Right lobe of liver (tissue), 6 donors: ENCODE results near the gene RAPGEF3. TPM values are rescaled to one million over a fixed set of nuclear protein-coding genes. Genes with fewer than 3 reads are reported as not detected.

Source experiments
- ATAC-seq, 4 donors: fragments of 200-7000 bp; cut with Tn5 transposase; one replicate each; pipeline ENCODE4 v1.9.1; 2020; ENCODE audit warnings: mild to moderate bottlenecking in 4 of 4, moderate library complexity in 4 of 4
- DNase-seq, 3 donors: peaks; one replicate each; pipeline ENCODE4 v3.0.0-alpha.2; 2020
- H3K27ac ChIP-seq, 3 donors: fragments of 200-600 bp; one replicate each; pipeline ENCODE4 v1.8.0; 2022
- H3K27me3 ChIP-seq, 2 donors: fragments of 200-600 bp; one replicate each; pipeline ENCODE4 v1.8.0; 2022
- H3K36me3 ChIP-seq, 4 donors: fragments of 200-600 bp; sonication (generic) in 1 of 4; one replicate each; pipeline versions ENCODE4 v1.5.1 to v1.8.0; 2017 to 2022; ENCODE audit warnings: control low read depth in 1 of 4
- H3K4me1 ChIP-seq, 4 donors: fragments of 200-600 bp; sonication (generic) in 1 of 4; one replicate each; pipeline versions ENCODE4 v1.5.1 to v1.8.0; 2017 to 2022; ENCODE audit warnings: control low read depth in 1 of 4
- H3K4me3 ChIP-seq, 3 donors: fragments of 200-600 bp; one replicate each; pipeline ENCODE4 v1.8.0; 2022
- H3K9me3 ChIP-seq, 4 donors: fragments of 200-600 bp; sonication (generic) in 1 of 4; one replicate each; pipeline versions ENCODE4 v1.5.1 to v1.8.0; 2017 to 2022; ENCODE audit warnings: control low read depth in 1 of 4
- POLR2A ChIP-seq: fragments of 450-650 bp; IDR thresholded peaks from one replicate; pipeline ENCODE4 v1.6.1; 2017; ENCODE audit warnings: antibody characterized with exemption, mild to moderate bottlenecking
- WGBS: methylation state at CpG from one replicate; pipeline ENCODE4 v1.1.6; 2018; ENCODE audit warnings: low coverage, low lambda C conversion rate; ENCODE audit not compliant: insufficient coverage; ENCODE audit errors: missing lambda C conversion rate; 5-methylcytosine and 5-hydroxymethylcytosine counted together
- intact Hi-C, 2 donors: fragments of 100-400 bp; cut with DNase I; formaldehyde crosslinking; loops; one replicate each; pipeline versions ENCODE4 v1.11.2 to v1.14.1; 2022
- total RNA-seq, 6 experiments: library from RNA; depleted of rRNA in 2 of 6; stranded (reverse); fragments of >200 nt in 2 of 6; fragmentation: NEBNext Ultra II Directional in 3 of 6; extraction: Animal tissue kit (Norgen Biotek cat#: 25700) in 3 of 6; gene quantifications; one replicate each; pipeline versions ENCODE4 v1.1.0 to v1.2.4, GENCODE V29; 2016 to 2023
- TF ChIP-seq, protein P1 (sequence below), 4 donors: fragments of 200-600 bp in 3 of 4; fragments of 450-650 bp in 1 of 4; IDR thresholded peaks; one replicate each; pipeline versions ENCODE4 v1.5.1 to v1.8.0; 2016 to 2022; ENCODE audit warnings: antibody characterized with exemption in 4 of 4, mild to moderate bottlenecking in 2 of 4
- donor health status: DM: no; HTN: yes; CAD: no.
- donor health status: DM: no; HTN: no; CAD: no.
- donor health status: DM: no; HTN: no; CAD: no.
- donor health status: DM: no; HTN: yes; CAD: no.
- donor health status: DM: no; HTN: yes; CAD: no.

Gene RAPGEF3
- total RNA-seq, 6 experiments from 2014 or later = 0.81 to 4.6 (median 2.6) TPM

GRCh38 chr12:47801170-47801903 lies 42.7 kb upstream of the RAPGEF3 start:
- 40% methylated on average over 4 of the region's 7 CpGs for WGBS
- DNase-seq = peak in 1 of 3 donors; percentile 57
- TF ChIP-seq POLR2A = no peak
- TF ChIP-seq, protein P1, sequence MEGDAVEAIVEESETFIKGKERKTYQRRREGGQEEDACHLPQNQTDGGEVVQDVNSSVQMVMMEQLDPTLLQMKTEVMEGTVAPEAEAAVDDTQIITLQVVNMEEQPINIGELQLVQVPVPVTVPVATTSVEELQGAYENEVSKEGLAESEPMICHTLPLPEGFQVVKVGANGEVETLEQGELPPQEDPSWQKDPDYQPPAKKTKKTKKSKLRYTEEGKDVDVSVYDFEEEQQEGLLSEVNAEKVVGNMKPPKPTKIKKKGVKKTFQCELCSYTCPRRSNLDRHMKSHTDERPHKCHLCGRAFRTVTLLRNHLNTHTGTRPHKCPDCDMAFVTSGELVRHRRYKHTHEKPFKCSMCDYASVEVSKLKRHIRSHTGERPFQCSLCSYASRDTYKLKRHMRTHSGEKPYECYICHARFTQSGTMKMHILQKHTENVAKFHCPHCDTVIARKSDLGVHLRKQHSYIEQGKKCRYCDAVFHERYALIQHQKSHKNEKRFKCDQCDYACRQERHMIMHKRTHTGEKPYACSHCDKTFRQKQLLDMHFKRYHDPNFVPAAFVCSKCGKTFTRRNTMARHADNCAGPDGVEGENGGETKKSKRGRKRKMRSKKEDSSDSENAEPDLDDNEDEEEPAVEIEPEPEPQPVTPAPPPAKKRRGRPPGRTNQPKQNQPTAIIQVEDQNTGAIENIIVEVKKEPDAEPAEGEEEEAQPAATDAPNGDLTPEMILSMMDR (IDR thresholded peaks at IDR 0.05) = peak in 2 of 4 donors; percentile 5 to 26
- Histone ChIP-seq H3K4me1 (peaks cover 0 to 15% (median 0%) of the 10 kb centered on the region in 4 donors), H3K27ac (peak overlapping the region in 1 of 3 donors; percentile 45), H3K27me3 (no peaks in the 10 kb centered on the region), H3K4me3 (no peak overlapping the region), H3K9me3 (no peaks in the 10 kb centered on the region), H3K36me3 (peaks cover 0 to 3% (median 0%) of the 10 kb centered on the region in 4 donors)
- ATAC-seq = peak; percentile 45 to 59 (median 56)
- intact Hi-C loops = no loop called here

- no peak overlapping the region for H3K4me3 ChIP-seq
- no peaks in the 10 kb centered on the region for H3K9me3 ChIP-seq
- WGBS = 89% methylated on average over 3 of the region's 7 CpGs
- intact Hi-C loops = no loop called here
- H3K27ac ChIP-seq = no peak overlapping the region
- H3K4me1 ChIP-seq = peaks cover 0 to 15% (median 0%) of the 10 kb centered on the region in 4 donors
- peaks cover 0 to 3% (median 0%) of the 10 kb centered on the region in 4 donors for H3K36me3 ChIP-seq
- DNase-seq (no peak), ATAC-seq (no peak)
- H3K27me3 ChIP-seq = no peaks in the 10 kb centered on the region
- TF ChIP-seq POLR2A = no peak
- TF ChIP-seq, protein P1 (IDR thresholded peaks at IDR 0.05) = no peak
Observed at GRCh38 chr12:47800582-47800981, 41.9 kb upstream of the RAPGEF3 start.

DNA sequence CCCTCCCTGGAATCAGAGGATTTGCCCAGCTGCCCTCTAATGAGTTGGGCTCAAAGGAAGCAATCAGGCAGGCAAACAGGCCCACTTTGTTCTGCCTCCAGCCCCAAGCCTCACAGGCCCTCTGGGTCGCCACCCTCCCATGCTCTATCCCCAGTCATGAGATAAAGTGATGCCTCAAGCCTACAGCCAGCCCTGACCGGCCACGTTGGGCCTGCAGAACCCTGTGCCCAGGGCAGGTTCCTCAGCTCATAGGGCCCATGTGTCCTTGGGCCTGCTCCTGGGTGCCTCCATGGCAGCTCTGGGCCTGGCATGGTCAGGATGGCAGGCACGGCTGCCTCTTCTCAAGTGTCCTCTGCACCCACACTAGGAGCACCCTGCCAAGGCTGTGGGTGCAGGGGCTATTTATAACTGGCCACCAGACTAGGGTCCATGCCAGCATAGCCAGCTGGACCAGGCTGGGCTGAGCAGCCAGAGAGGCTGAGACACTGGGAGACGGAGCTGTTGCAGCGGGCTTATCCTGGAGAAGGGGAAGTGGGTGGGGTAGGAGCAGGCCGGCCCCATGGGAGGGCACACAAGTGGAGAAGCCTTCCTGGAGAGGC lies 40.8 kb upstream of the RAPGEF3 start:
- no CpG with 5 or more reads among the region's 7 CpGs for WGBS
- H3K27me3 ChIP-seq = no peaks in the 10 kb centered on the region
- DNase-seq (peak in 1 of 3 donors; percentile 28), ATAC-seq (peak in 3 of 4 donors; percentile 10 to 28 (median 24))
- peaks cover 0 to 3% (median 0%) of the 10 kb centered on the region in 4 donors for H3K36me3 ChIP-seq
- intact Hi-C loops = loop anchor here (5.0 kb wide), 2 partner anchors 38 to 158 kb away; no protein-coding TSS in a partner anchor
- H3K4me3 ChIP-seq = no peak overlapping the region
- no peaks in the 10 kb centered on the region for H3K9me3 ChIP-seq
- peaks cover 0 to 15% (median 0%) of the 10 kb centered on the region in 4 donors for H3K4me1 ChIP-seq
- TF ChIP-seq, protein P1 (IDR thresholded peaks at IDR 0.05) = no peak
- no peak for TF ChIP-seq POLR2A
- H3K27ac ChIP-seq = no peak overlapping the region

DNA sequence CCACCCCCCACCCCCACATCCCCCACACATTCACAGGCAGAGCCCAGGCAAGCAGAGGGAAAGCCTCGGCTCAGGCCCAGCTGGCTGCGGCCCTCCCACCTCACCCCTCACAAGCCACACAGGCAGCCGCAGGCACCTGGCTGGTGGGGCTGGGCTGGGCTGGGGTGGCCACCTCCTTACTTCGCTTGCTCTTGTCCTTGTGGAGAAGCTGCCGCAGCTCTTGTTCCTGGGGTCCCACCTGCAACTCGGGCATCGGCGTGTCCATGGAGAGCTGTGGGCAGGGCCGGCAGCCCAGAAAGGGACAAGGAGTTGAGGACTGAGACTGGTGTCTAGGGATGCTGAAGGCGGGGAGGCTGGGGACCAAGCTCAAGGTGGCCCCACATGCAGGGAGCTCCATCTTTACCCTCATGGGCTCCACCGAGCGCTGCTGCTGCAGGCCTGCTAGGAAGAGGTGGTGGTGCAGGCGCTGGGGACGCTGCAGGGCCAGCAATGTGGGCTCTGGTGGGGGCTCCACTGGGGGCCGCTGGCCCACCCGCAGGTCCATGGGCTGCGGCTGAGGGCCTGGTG lies 39.8 kb upstream of the RAPGEF3 start:
- Histone ChIP-seq H3K4me3 (no peak overlapping the region), H3K27me3 (no peaks in the 10 kb centered on the region), H3K4me1 (peaks cover 0 to 6% (median 0%) of the 10 kb centered on the region in 4 donors), H3K27ac (no peak overlapping the region), H3K9me3 (no peaks in the 10 kb centered on the region), H3K36me3 (peaks cover 0 to 6% (median 0%) of the 10 kb centered on the region in 4 donors)
- DNase-seq (peak in 1 of 3 donors; percentile 17), ATAC-seq (no peak)
- intact Hi-C loops = loop anchor here (5.0 kb wide), 2 partner anchors 39 to 159 kb away; no protein-coding TSS in a partner anchor
- WGBS = 80% methylated on average over 1 of the region's 17 CpGs
- TF ChIP-seq, protein P1 (IDR thresholded peaks at IDR 0.05) = no peak
- no peak for TF ChIP-seq POLR2A
